IPS DF 4.7 (cell line): Measurements from ENCODE around the gene CMKLR1.

Experiments used
- DNase-seq: peaks from one replicate; pipeline ENCODE4 v3.0.0-alpha.2; 2013; ENCODE audit warnings: low spot score; ENCODE audit errors: extremely low read depth

CMKLR1 gene

DNA sequence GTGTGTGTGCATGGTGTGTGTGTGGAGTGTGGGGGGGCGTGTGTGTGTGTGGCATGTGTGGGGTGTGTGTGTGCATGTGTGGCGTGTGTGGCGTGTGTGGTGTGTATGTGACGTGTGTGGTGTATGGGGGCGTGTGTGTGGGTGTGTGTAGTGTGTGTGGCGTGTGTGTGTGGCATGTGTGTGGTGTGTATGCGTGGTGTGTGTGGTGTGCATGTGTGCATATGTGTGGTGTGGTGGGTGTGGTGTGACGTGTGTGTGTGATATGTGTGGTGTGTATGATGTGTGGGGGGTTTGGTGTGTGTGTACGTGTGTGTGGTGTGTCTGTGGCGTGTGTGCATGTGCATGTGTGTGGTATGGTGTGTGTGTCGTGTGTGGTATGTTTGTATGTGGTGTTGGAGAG, 24.1 kb upstream of the CMKLR1 start:
- DNase-seq = no peak

- DNase-seq = no peak
Observed at GRCh38 chr12:108361606-108362005, 22.5 kb upstream of the CMKLR1 start.

DNA sequence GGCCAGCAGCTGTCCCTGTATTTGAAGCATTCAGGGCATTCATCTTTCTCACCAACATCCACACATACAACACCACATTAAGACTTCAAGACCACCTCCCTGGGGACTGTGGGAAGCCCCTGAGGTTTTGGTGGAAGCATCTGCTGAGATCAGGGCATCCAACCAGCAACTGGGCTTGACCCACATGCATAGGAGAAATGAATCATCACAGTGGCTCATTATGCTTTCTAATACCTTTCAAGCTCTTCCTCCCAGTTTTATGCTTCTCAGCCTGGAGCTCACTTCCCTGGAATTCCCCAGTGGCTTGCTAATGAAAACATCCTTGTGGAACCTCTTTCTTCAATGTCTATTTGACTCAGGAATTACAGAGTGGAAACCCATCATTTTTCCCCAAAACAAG, 21.4 kb upstream of the CMKLR1 start:
- no peak for DNase-seq

- DNase-seq = no peak
Observed at GRCh38 chr12:108360057-108360456, 20.9 kb upstream of the CMKLR1 start.

GRCh38 chr12:108358580-108358965, 19.5 kb upstream of the CMKLR1 start:
- DNase-seq = no peak

GRCh38 chr12:108357834-108358579, 18.9 kb upstream of the CMKLR1 start:
- DNase-seq = no peak

DNA sequence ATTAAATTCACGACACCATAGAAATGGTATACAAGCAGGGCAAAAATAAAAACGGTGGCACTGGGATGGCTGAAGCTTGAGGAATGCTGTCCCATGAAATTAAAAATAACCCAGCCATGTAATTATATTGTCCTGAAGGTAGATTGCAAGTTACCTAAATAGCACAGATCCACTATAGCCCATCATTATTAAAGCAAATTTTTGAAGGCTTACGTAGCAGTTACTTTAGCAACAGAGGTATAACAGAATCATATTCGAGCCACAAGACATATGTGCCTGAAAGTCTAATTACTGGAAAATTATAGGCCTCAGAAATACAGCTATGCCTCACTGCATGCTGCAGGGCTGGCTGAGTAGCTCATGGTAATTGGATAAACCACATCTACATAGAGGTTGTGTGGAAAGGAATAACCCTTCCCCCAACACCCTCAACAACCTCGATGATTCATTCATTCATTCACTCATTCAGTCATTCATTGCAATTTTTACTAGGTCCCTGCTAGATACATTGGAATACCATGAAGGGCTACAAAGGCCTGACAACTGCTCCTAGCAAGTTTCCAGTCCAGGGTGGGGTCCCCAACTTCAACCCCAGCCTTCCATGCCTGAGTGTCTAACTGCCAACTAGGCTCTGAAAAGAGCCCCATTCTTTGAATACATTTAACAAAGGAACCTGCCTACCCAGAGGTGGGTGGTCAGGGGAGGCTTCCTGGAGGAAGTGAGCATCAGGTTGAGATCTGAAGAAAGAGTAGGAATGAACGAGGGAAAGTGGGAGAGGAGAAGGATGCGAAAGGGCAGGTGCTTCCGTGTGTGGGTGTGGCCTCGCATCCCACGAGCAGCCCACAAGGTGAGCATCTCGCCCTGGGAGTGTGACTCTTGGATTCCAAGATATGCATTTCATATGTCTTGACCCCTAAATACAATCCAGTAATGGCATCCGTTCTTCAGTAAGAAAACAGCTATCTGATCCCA, 18.0 kb upstream of the CMKLR1 start:
- DNase-seq = no peak

DNA sequence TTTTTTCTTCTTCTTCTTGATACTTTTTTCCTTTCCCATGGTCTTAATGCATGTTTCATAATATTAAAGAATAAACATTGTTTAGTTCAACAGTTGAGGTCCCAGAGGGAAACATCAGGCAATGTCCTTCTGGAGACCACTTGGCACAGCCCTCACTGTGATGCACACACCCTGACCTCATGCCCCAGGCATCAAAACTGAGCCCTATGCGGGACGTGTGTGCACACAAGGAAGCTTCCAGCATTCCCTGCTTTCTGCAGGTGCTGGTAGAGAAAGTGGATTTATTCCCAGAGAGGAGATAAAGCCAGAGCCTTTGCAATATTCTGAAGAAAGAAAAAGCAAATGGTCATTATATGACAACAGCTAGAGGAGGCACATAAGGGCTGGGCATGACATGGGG, 16.0 kb upstream of the CMKLR1 start:
- DNase-seq = no peak

DNA sequence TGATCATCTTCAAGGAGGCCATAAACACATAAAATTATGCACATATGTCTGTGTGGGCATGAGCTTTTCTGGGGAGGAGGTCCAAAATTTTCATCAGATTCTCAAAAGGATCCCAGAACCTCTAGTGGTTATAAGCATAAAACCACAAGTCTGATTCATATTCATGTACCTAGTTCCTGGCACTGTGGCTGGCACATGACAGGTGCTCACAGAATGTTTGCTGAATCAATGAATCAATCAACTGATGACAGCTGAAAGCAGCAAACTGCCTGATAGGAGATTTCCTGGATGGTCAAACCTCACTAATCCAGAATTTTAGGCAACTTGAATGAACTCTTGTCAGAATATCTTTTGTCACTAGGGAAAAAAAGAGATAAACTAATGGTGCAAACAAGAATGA, 13.5 kb upstream of the CMKLR1 start:
- DNase-seq = no peak

DNA sequence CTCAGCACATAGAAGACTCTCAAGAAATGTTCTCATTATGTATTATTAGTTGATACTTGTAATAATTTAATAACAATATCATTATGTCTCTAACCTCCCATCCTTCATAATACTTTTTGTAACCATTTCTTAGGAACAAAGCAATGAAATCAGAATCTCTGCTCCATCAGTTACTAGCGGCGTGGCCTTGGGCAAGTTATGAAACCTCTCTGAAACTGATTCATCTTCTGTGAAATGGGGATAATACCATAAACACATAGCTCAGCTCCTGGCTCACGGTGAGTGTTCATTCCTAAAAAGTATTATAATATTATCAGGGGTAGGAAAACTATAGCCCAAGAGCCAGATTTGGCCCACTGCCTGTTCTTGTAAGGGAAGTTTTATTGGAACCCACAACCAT, 11.4 kb upstream of the CMKLR1 start:
- no peak for DNase-seq

DNA sequence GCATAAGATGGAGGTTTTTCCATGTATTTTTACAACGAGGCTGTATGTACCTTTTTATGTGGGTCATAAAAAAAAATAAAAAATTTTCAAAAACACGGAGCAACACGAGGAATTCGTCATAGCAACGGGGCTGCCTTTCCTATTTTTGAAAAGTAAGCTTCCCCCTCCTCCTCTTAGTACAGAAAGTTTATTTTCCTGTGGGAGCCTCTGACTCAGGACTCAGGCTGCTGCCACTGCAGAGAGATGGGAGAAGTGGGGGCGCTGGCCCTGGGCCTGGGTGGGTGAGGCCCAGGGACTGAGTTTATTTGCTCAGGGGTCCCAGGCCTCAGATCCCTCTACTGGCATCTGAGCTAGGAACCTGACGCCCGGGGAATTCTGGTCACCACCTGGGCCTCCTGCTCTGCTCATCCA, 10.2 kb upstream of the CMKLR1 start:
- no peak for DNase-seq

- no peak for DNase-seq
Observed at GRCh38 chr12:108348842-108349241, 9.7 kb upstream of the CMKLR1 start.

- no peak for DNase-seq
Observed at GRCh38 chr12:108346727-108347710, 7.9 kb upstream of the CMKLR1 start.

- no peak for DNase-seq
Observed at GRCh38 chr12:108345716-108346633, 6.9 kb upstream of the CMKLR1 start.

DNA sequence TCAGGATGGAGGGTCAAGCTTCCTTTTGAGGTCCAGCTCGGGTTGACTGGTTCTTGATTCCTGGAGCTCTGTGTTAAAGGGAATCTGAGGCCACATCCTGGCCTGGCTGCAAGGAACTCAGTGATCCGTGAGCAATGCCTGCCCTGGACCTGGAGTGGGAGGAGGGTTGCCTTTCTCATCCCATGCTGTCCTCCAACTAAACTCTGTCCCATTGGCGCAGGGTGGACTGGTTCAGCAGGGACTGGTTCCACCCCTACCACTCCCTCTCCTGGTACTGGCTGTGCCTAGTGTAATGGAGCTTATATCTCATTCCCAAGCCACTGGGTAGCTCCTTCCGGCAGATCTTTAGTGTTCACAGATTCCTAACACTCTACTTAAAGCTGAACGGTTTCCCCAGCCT, 3.9 kb upstream of the CMKLR1 start:
- no peak for DNase-seq

DNA sequence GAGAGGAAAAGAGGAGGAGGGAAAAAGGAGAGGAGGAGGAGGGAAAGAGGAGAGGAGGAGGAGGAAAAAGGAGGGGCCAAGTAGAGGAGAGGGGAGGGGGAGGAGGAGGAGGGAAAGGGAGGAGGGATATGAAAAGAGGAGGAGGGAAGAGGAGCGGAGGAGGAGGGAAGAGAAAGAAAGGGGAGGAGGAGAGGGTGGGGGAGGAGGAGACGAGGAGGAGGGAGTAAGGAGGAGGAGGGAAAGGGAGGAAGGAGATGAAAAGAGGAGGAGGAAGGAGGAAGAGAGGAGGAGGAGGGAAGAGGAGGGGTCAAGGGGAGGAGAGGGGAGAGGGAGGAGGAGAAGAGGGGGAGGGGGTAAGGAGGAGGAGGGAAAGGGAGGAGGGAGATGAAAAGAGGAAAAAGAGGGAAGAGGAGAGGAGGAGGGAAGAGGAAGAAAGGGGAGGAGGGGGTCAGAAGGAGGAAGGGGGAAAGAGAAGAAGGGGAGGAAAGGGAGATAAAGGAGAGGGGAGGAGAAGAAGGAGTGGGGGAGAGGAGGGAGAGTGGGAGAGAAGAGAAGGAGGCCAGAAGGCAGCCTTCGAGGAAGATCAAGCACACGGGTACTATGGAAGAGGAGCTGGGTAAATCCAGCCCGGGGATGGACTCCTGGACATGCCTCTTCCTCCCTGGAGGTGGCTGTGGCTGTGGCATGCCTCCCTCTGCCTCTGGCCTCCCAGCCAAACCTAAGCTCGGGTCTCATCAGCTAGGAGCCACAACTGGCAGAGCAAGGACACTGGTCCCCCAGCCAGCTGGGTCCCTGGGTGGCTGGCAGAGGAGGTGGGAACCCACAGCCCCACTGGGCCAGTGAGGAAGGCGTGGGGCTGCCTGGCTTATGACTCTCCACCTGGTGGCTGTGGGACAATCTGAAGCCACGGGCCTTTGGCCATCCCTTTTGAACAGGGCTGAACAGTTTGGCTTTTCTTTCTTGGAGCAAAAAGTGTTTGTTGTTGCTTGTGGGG, 3.0 kb upstream of the CMKLR1 start:
- DNase-seq = no peak

GRCh38 chr12:108341356-108341755, 2.2 kb upstream of the CMKLR1 start:
- DNase-seq = no peak

GRCh38 chr12:108340037-108340436, 926 bp upstream of the CMKLR1 start:
- DNase-seq = no peak
